A673 (cell line): ENCODE measurements around the gene TSPAN3. TPM values are rescaled to one million over a fixed set of nuclear protein-coding genes. Genes with fewer than 3 reads are reported as not detected.

ENCODE experiments used
- BruUV-seq: library from RNA; stranded (reverse); fragments of 400-500 nt; replicated peaks from 2 replicates; lab custom pipeline; 2021; lab: Mats Ljungman, UMichigan
- CTCF ChIA-PET: fragments of 300-600 bp; sonication (Branson Sonifier 250); formaldehyde crosslinking; loops from one replicate; lab custom pipeline; 2022; ENCODE audit warnings: antibody characterized with exemption; lab: Charles Lee
- POLR2A ChIA-PET: fragments of 300-600 bp; sonication (Branson Sonifier 250); formaldehyde crosslinking; loops from one replicate; lab custom pipeline; 2022; ENCODE audit warnings: antibody characterized with exemption; ENCODE audit not compliant: low non-redundant PET; lab: Charles Lee
- DNase-seq: peaks from one replicate; pipeline ENCODE4 v3.0.0-alpha.2; 2015; ENCODE audit warnings: low spot score
- H3K27ac ChIP-seq: fragments of 200-600 bp; sonication (generic); 2 replicates; pipeline ENCODE4 v1.5.1; 2016; ENCODE audit warnings: mixed run types, low read depth, mild to moderate bottlenecking, mixed read lengths, antibody characterized with exemption, low read length; ENCODE audit not compliant: poor library complexity, severe bottlenecking
- H3K27me3 ChIP-seq: fragments of 200-600 bp; sonication (generic); replicated peaks from 2 replicates; pipeline ENCODE4 v1.6.1; 2017; ENCODE audit warnings: mixed run types, low read depth, mild to moderate bottlenecking, mixed read lengths, antibody characterized with exemption, low read length; ENCODE audit not compliant: insufficient read depth, poor library complexity
- H3K36me3 ChIP-seq: fragments of 200-600 bp; sonication (generic); 2 replicates; pipeline ENCODE4 v1.6.1; 2016; ENCODE audit warnings: mixed run types, mild to moderate bottlenecking, mixed read lengths, antibody characterized with exemption, low read length; ENCODE audit not compliant: insufficient read depth, poor library complexity, severe bottlenecking
- H3K4me1 ChIP-seq: fragments of 200-600 bp; sonication (generic); 2 replicates; pipeline ENCODE4 v1.6.1; 2017; ENCODE audit warnings: mixed run types, mild to moderate bottlenecking, mixed read lengths, antibody characterized with exemption, low read length; ENCODE audit not compliant: insufficient read depth, poor library complexity, severe bottlenecking
- H3K4me3 ChIP-seq: fragments of 200-600 bp; sonication (generic); 2 replicates; pipeline ENCODE4 v1.5.1; 2016; ENCODE audit warnings: low read depth, mixed run types, mild to moderate bottlenecking, mixed read lengths, low read length; ENCODE audit not compliant: poor library complexity, severe bottlenecking
- H3K9me3 ChIP-seq: fragments of 200-600 bp; sonication (generic); 2 replicates; pipeline ENCODE4 v1.6.1; 2016; ENCODE audit warnings: mixed run types, low read depth, mild to moderate bottlenecking, mixed read lengths, antibody characterized with exemption, low read length; ENCODE audit not compliant: poor library complexity, severe bottlenecking
- EZH2 ChIP-seq: fragments of 200-600 bp; sonication (generic); IDR thresholded peaks from 2 replicates; pipeline ENCODE4 v1.6.1; 2017; ENCODE audit warnings: borderline replicate concordance, low read depth, mild to moderate bottlenecking, mixed read lengths, antibody characterized with exemption, low read length; ENCODE audit not compliant: poor library complexity, severe bottlenecking
- intact Hi-C: fragments of 100-400 bp; cut with micrococcal nuclease; formaldehyde crosslinking; loops from one replicate; pipeline ENCODE4 v1.10.0; 2022; ENCODE audit not compliant: unreplicated experiment
- total RNA-seq: library from RNA; stranded (reverse); gene quantifications from 2 replicates; pipeline ENCODE4 v1.2.3, GENCODE V29; 2021
- TF ChIP-seq, protein P1 (sequence below): fragments of 300-800, 200-600 bp; sonication (generic); conservative IDR thresholded peaks from 2 replicates; pipeline ENCODE4 v1.5.1; 2017; ENCODE audit warnings: low read depth, mild to moderate bottlenecking, antibody characterized with exemption, low read length, moderate library complexity, mixed read lengths

Gene TSPAN3
- total RNA-seq, 1 experiment from 2014 or later = 224 TPM

DNA sequence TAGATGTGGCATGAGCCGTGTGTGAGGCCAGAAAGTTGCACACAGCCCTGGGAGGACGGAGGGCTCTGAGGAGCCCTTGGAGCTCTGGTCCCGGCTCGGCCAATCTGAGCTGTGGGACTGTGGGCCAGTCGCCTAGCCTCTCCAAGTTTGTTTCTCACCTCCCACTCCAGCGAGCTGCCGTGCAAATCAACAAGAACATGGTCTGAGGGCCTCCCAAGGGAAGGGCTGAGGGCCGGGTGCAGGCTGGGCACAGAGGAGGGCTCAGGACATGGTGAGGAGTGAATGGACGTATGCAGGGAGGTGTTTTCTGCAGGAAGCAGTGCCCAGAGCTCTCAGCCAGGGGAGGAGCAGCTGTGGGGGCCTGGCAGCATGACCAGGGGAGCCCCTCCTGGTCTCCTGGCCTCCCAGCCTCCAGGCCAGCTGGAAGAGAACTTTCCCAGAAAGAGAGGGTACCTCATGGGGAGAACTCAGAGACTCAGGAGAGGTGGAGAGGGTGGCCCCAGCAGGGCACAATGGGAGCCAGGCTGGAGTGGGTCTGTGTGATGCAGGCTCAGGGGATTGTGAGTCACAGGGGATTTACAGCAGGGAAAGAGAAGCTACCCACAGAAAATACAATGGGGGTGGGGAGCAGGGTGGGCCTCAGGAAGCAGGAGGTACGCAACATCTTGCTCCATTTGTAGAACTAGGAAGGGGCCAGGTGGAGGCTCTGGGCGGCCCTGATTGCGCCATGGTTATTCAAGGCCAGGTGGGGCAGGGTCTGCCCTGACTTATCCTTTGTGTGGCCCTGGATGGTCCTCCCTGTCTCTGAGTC, 51.2 kb downstream of the TSPAN3 start:
- Histone ChIP-seq H3K27me3 (no peaks in the 10 kb centered on the region), H3K4me1 (no peaks in the 10 kb centered on the region), H3K27ac (no peak overlapping the region), H3K9me3 (no peaks in the 10 kb centered on the region), H3K4me3 (no peak overlapping the region), H3K36me3 (no peaks in the 10 kb centered on the region)
- no peak for DNase-seq
- BruUV-seq = no TSS peak
- TF ChIP-seq EZH2 = no peak
- ChIA-PET POLR2A (no interaction called here), CTCF (no interaction called here)
- intact Hi-C loops = loop anchor here (5.0 kb wide), 1 partner anchor 478 kb away; no protein-coding TSS in a partner anchor

DNA sequence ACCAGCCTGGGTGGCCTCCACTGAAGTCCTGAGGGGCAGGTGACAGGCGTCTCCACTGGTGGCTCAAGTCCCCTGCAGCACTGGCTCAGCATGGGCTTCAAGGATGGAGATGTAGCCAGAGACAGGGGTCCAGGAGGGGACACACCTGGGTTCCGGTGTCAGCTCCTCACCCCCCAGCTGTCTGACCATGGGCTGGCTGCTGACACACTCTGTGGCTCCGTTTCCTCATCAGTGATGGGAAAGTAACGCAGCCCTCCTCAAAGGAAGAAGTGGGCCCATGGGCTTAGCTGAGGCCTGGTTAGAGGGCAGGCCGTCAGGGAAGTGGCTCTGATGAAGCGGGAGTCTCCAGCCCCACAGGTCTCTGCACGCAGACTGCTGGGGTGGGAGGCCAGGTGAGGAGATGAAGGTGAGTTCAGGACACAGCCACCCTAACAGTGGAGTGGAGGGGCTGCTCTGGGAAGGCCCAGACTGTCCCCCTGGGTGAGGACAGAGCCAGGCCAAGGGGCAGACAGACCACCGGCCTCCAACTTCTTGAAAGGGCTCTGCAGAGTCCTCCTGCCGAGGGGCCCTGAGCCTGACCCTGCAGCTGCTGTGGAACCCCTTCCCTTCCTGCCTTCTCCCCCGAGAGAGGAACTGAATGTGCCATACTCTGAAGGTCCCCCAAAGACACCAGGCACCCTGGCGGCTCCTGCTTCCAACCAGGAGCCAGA, 52.0 kb downstream of the TSPAN3 start:
- no peaks in the 10 kb centered on the region for H3K9me3 ChIP-seq
- no peaks in the 10 kb centered on the region for H3K36me3 ChIP-seq
- no peak overlapping the region for H3K27ac ChIP-seq
- intact Hi-C loops = no loop called here
- TF ChIP-seq, protein P1, sequence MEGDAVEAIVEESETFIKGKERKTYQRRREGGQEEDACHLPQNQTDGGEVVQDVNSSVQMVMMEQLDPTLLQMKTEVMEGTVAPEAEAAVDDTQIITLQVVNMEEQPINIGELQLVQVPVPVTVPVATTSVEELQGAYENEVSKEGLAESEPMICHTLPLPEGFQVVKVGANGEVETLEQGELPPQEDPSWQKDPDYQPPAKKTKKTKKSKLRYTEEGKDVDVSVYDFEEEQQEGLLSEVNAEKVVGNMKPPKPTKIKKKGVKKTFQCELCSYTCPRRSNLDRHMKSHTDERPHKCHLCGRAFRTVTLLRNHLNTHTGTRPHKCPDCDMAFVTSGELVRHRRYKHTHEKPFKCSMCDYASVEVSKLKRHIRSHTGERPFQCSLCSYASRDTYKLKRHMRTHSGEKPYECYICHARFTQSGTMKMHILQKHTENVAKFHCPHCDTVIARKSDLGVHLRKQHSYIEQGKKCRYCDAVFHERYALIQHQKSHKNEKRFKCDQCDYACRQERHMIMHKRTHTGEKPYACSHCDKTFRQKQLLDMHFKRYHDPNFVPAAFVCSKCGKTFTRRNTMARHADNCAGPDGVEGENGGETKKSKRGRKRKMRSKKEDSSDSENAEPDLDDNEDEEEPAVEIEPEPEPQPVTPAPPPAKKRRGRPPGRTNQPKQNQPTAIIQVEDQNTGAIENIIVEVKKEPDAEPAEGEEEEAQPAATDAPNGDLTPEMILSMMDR = no peak
- TF ChIP-seq EZH2 = no peak
- no peaks in the 10 kb centered on the region for H3K27me3 ChIP-seq
- CTCF ChIA-PET = no interaction called here
- no peak overlapping the region for H3K4me3 ChIP-seq
- no TSS peak for BruUV-seq
- no peak for DNase-seq
- H3K4me1 ChIP-seq = no peaks in the 10 kb centered on the region
- POLR2A ChIA-PET = no interaction called here

DNA sequence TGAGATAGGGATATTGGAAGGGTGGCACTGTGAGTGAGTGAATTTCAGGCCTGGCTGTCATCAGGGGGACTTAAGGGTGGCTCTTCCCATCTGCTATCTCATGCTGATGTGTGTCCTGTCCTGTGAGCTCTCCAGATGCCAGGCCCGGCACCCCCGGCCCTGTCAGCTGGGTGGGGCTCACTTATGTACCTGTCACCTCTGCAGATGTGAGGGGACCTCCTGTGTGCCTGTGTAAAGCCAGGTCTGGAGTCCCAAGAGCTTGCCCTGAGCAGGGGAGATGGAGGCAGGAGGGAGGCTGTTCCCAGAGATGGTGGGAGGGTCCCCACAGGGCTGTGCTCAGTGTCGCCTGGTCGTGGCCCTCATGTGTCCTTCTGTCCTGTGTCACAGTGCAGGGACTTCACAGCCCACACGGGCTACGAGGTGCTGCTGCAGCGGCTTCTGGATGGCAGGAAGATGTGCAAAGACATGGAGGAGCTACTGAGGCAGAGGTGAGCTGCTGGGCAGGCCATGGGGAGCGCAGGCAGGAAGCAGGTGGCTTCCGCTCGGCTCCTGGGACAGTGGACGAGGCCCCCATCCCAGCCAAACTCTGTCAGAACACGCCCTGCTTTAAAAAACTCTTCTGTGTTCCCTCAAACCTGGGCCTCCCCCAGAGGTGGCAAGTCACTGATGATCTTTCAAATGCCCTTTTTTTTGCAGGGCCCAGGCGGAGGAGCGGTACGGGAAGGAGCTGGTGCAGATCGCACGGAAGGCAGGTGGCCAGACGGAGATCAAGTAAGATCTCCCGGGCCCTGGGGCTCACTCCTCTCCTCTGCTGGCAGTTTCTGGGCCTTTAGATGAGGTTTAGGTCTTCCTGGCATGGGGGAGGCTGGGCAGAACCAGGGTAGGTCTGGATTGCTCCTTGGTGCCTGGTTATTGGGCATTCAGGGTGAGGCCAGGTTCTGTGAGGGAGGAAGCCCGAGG, 52.9 kb downstream of the TSPAN3 start:
- BruUV-seq = no TSS peak
- TF ChIP-seq EZH2 = no peak
- TF ChIP-seq, protein P1 = no peak
- Histone ChIP-seq H3K4me1 (no peaks in the 10 kb centered on the region), H3K27ac (no peak overlapping the region), H3K36me3 (no peaks in the 10 kb centered on the region), H3K4me3 (no peak overlapping the region), H3K27me3 (no peaks in the 10 kb centered on the region), H3K9me3 (no peaks in the 10 kb centered on the region)
- intact Hi-C loops = no loop called here
- ChIA-PET POLR2A (no interaction called here), CTCF (no interaction called here)
- DNase-seq = no peak
